ENCODE results near the gene HK1.

The HK1 gene

DNA sequence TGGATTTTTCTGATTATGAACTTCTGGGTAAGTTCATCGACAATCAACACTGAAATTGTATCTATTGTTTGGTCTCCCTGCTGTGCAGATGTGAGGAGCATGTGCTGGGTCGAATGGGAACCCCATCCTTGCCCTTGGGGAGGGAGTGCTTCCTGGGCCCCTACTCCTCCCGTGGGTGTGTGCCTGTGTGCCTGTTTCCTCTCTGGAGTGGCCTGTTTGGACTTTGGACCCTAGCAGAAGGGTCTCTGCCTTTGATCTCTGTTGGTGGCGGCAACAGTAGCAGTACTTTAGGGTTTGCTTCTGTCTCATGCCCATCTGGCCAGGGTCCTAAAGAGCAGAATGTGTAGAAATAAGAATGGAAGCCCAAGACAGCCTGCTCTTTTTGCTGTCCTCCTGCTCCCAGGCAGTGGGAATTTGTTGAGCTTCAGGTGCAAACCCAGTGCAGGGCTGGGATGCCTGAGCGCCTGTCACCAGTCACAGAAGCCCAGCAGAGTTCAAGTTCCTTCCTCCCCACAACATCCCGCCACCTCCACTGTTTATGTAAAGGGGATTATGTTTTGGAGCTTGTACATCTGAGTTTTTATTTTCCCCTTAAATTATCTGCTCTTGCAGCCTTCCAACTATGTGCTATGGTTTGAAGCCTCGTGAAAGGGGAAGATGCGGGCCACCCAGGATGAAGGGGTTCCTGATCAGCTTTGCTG, 139.9 kb downstream of the HK1 start:
- no peak for DNase-seq

- DNase-seq = no peak
Observed at GRCh38 chr10:69419096-69419743, 140.9 kb downstream of the HK1 start.

DNA sequence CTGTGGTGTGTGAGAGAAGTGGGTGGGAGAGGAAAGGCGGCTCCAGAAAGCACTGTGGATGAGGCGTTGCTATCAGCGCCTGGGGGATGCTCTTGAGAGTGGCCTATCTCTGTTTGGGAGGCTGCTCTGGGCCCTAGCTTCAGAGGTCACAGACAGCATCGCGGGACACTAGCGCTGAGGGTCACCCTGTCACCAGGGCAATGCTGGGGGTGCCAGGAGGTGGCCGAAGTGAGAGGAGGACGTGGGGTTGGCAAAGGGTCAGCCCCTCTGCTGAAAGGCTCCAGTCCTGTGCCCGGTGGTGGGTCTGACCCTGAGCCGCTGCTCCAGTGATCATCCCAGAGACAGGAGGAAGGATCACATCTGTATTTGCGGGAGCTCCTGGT, 141.4 kb downstream of the HK1 start:
- DNase-seq = no peak

DNA sequence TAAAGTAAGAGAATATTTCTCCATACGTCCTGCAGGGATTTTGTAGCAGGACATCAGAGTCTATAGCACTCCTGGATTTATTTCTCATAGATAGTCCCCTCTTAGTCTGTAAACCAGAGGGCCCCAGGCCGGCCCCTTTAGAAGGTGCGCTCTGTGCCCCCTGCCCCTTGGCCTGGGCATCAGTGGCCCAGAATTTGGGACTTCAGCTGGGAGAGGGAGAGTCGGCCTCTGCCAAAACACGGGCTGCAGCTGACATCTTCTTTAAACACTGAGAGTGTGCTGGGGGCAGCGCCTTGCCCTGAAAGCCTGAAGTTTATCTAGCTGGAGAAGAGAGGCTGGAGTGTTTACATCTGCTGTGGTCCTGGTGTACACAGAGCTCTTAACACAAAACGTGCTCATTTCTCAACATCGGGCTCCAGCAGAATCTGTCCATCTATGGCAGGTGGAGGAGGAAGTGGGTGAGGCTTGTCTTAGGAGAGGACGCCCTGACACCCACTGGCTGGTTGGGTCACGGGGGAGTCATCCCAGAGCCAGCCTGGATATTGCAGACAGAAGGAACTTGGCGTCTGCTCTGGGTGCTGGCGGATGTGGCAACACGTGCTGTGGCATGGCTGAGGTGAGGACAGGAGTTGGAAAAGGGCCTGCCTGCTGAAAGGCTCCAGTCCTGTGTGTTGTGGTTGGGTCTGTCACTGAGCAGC, 143.5 kb downstream of the HK1 start:
- DNase-seq = no peak

DNA sequence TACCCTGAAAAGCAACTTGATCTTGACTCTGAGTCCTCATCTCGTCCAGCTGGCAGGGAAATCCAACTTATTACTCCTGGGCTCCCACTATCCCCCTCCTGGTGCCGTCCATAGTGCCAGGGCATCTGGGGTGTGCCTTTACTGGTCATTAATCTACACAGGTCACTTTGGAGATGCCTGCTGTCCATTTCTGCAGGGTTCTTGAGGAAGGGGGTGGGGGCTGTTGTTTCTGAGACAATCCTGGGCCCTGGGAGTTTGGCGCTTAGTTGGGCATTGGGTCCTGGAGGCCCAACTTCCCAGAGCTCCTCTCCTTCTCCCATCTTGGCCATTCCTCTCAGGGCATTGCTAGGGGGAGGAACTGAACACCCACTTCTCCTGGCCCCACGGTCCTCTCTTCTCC, 144.4 kb downstream of the HK1 start:
- no peak for DNase-seq

DNA sequence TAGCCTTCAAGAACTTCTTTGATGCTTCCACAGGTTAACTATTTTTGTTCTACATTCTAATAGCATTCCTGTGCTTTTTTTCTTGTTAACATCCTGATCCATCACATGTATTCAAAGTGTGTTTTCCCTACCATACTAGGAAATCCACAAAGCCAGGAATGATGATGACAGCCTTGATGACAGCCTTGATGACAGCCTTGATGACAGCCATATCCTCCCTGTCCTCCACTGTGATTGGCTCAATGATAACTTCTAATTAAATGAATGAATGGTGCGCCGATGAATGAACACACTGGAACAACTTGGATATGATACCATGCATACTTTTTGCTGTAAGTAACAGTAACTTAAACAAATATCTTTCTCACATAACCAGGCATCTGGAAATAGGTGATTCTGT, 146.7 kb downstream of the HK1 start:
- DNase-seq = no peak

DNA sequence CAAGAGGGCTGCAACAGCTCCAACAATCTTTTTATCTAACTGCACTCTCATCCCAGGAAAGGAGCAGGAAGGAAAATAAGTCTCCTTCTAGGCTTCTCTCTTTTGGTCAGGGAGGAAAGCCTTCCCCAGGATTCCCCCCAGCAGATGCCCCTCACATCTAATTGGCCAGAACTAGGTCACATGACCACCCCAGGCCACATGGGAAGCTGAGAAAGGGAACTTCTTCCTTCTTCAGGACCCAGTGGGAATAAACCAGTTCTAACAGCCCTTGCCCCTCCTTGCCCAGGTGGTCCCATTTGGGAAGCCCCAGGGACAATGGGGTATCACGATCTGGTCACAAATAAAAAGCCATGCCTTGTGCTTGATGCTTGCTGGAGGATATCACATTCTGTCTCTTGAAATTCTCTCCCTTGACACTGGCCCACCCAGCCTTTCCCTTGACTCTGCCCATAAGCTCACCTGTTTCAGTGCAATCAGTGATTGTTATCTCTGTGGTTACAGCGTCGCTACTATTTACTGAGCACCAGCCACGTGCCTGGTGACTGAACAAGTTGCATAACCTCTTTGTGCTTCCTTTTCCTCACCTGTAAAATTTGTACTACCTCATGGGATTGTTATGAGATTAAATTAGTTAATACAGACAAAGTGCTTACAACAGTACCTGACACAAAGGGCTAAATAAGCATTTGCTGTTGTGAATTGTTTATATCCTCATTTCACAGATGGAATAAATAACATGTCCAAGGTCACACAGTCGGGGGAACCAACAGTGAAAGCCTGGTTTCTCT, 147.4 kb downstream of the HK1 start:
- no peak for DNase-seq

GRCh38 chr10:69426376-69426727, 148.1 kb downstream of the HK1 start:
- DNase-seq = no peak

DNA sequence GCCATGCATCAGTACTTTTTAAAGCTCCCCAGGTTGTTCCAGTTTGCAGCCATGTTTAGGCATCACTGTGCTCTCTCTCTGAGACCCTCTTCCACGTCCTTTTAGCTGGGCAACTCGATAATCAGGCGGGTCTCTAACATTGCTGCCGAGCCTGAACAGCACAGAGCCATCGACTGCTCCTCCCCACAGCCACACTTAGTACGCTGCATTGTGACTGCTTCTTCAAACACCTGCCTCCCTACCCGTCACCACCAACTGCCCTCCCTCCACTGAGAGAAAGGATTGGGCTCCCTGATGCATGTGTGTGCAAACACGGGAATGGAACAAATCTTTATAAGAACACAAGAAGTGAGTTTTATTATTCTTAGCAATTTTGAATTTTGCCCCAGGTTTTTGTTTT, 149.9 kb downstream of the HK1 start:
- DNase-seq = no peak

DNA sequence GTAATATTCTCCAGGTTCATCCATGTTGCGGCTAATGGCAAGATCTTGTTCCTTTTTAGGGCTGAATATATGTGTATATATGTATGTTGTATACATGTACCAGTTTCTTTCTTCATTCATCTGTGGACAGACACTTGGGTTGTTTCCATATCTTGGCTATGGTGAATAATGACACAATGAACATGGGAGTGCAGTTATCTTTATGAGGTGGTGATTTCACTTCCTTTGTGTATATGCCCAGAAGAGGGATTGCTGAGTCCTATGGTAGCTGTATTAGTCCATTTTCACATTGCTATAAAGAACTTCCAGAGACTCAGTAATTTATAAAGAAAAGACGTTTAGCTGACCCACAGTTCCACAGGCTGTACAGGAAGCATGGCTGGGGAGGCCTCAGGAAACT, 155.9 kb downstream of the HK1 start:
- DNase-seq = no peak

DNA sequence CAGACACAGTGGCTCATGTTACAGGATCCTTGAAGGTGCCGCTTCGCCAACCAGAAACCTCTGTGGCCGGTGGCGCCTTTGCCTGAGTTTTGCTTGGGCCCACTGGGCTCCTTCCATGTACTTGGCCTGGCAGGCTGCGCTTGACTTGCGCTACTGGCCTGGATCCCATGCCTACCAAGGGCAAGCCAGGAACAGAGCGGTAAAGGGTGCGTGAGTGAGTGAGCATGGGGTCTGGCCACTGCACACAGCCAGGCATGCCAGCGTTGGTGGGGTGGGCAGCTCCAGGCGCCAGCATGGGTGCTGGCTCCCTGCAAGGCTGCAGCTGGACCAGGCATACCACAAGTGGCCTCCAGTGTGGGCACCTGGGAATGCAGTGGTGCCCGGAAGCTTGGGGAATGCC, 156.6 kb downstream of the HK1 start:
- no peak for DNase-seq

DNA sequence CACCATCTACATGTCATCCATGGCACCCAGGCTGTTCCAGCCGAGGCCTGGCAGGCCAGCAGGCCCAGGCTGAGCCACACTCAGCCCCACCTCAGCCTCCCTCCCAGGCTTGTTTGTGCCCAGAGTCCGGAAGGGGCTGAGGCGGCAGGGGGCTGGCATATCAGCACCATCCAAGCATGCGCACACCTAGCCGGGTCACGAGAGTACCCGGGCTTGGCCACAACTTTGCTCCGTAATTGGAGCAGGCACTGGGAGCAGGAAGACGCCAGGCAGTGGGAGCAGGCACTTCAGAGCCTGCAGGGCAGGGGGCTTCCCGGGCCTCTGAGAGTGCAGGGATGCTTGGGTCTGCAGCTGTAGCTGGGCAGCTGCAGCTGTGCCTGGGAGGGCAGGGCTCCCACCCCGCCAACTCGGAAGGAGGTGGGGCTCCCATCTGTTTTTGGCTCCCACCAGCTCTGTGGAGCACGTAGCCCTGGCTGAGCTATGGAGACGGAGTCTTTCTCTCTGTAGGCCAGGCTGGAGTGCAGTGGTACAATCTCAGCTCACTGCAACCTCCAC, 157.7 kb downstream of the HK1 start:
- no peak for DNase-seq

GRCh38 chr10:69437321-69438259, 159.3 kb downstream of the HK1 start:
- no peak for DNase-seq

DNA sequence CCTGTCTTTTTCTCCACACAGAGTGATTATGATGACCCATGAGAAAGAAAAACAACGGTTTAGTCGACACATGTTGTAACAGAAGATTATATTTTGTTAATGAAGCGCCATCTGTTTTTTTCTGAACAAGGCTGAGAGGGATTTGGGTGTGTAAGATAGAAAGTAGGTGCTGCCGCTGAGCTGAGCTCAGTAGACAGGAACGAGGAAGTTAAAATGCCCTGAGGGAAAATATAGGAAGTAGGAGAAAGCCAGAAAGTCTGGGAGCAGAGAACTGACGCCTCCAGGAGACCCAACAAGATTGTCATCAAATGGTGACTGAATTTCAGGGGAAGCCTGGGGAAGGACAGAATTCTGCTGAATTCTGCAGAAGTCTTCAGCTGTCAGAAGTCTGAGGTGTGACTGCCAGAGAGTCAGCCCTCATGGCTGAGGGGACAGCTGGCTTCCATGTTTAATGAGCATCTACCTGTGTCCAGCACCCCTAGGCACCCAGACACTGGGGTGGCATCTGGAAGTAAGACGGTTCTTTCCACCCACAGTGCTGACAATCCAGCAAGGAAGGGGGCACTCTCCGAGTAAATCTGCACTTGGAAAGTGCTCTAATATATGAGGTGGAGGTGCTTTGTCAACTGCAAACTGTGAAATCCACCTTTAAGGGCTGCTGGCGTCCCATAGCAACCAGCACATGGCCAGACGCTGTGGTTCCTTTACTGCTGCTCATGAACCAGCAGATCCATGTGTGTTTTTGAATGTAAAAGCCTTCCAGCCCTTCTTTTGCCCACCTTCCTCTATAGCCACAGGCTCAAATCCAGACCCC, 160.4 kb downstream of the HK1 start:
- DNase-seq = no peak

DNA sequence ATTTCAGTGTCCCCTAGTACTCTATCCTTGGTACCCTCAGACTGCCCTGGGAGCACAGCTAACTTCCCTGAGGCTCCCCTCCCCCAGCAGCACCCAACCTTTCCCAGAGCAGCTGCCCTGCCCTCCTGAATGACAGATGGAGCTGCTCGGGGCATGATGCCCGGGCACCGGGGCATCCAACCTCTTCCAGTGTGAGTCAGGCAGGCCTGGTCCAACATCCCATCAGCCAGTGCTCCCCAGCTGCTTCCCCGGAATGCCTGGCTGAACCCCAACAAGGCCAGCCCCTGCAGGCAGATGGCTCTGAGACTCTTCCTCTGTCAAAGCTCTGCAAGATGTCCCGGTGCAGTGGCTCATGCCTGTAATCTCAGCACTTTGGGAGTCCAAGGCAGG, 161.0 kb downstream of the HK1 start:
- peak in 27 of 56 donors; percentile 8 to 61 (median 32) for DNase-seq

GRCh38 chr10:69439813-69440506, 161.7 kb downstream of the HK1 start:
- DNase-seq = no peak

DNA sequence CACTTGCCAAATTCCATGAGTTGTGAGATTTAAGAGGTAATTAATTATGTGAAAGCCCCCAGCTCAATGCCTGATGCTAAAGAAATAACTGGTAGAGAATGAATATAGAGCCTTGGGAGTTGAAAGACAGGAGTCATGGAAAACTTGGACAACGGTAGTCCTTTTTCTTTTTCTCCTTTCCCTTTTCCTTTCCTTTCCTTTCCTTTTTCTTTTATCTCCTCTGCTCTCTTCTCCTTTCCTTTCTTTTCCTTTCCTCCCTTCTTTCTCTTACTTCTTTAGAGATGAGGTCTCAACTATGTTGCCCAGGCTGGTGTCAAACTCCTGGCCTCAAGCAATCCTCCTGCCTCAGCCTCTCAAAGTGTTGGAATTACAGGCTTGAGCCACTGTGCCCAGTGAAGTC, 165.1 kb downstream of the HK1 start:
- no peak for DNase-seq

- no peak for DNase-seq
Observed at GRCh38 chr10:69445041-69445440, 166.7 kb downstream of the HK1 start.

DNA sequence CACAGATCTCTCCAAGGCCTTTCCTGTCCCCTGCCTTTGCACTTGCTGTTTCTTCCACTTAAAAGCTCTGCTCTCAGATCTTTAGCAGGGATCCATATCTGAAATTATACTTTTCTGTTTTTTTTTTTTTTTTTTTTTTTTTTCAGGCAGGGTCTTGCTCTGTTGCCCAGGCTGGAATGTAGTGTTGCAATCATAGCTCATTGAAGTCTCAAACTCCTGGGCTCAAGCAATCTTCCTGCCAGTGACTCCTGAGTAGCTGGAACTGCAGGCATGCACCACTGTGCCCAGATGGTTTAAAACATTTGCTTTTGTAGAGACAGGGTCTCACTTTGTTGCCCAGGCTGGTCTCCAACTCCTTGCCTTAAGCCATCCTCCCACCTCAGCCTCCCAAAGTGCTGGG, 167.9 kb downstream of the HK1 start:
- no peak for DNase-seq

Data from amygdala (tissue), 56 donors.